ENCODE results near the gene KCND3. TPM values are rescaled to one million over a fixed set of nuclear protein-coding genes. Genes with fewer than 3 reads are reported as not detected.
"Not testable (repeated sequence)": the region's sequence is repeated elsewhere in the genome, so short reads cannot be mapped to it uniquely, and the experiment has no call there.

The KCND3 gene
- total RNA-seq, 1 donor from 2014 or later: 0.03 TPM

GRCh38 chr1:111747282-111747734 lies 242.2 kb downstream of the KCND3 start:
- DNase-seq (ENCODE audit: low read depth): peak; percentile 69

- no peak for DNase-seq (ENCODE audit: low read depth)
Measured at GRCh38 chr1:111746614-111746999, 242.9 kb downstream of the KCND3 start.

- DNase-seq (ENCODE audit: low read depth): peak; percentile 60
Measured at GRCh38 chr1:111745675-111746613, 243.5 kb downstream of the KCND3 start.

- DNase-seq (ENCODE audit: low read depth): no peak
Measured at GRCh38 chr1:111743679-111744101, 245.8 kb downstream of the KCND3 start.

GRCh38 chr1:111742938-111743549 lies 246.4 kb downstream of the KCND3 start:
- no peak for DNase-seq (ENCODE audit: low read depth)

GRCh38 chr1:111742292-111742691 lies 247.2 kb downstream of the KCND3 start:
- DNase-seq (ENCODE audit: low read depth): not testable (repeated sequence)

GRCh38 chr1:111739925-111740765 lies 249.3 kb downstream of the KCND3 start:
- peak; percentile 61 for DNase-seq (ENCODE audit: low read depth)

GRCh38 chr1:111739194-111739924 lies 250.1 kb downstream of the KCND3 start, which contains the start of gene INKA2:
INKA2 (minus strand) TSS chr1:111739395; CDS start chr1:111739242, 153 bp downstream.
- peak; percentile 95 for DNase-seq (ENCODE audit: low read depth)

- DNase-seq (ENCODE audit: low read depth): peak; percentile 92
Measured at GRCh38 chr1:111738436-111739193, 250.9 kb downstream of the KCND3 start.

- DNase-seq (ENCODE audit: low read depth): no peak
Measured at GRCh38 chr1:111738133-111738435, 251.4 kb downstream of the KCND3 start.

GRCh38 chr1:111737216-111738132 lies 252.0 kb downstream of the KCND3 start:
- peak; percentile 38 for DNase-seq (ENCODE audit: low read depth)

GRCh38 chr1:111736548-111737215 lies 252.8 kb downstream of the KCND3 start:
- peak; percentile 87 for DNase-seq (ENCODE audit: low read depth)

- DNase-seq (ENCODE audit: low read depth): peak; percentile 95
Measured at GRCh38 chr1:111735858-111736544, 253.5 kb downstream of the KCND3 start.

- no peak for DNase-seq (ENCODE audit: low read depth)
Measured at GRCh38 chr1:111735321-111735720, 254.1 kb downstream of the KCND3 start.

GRCh38 chr1:111734856-111735255 lies 254.6 kb downstream of the KCND3 start:
- DNase-seq (ENCODE audit: low read depth): no peak

GRCh38 chr1:111734426-111734825 lies 255.0 kb downstream of the KCND3 start:
- no peak for DNase-seq (ENCODE audit: low read depth)

- no peak for DNase-seq (ENCODE audit: low read depth)
Measured at GRCh38 chr1:111733992-111734341, 255.5 kb downstream of the KCND3 start.

Measured in myocyte (in vitro differentiated cells).